CD4-positive, alpha-beta T cell (primary cell): ENCODE measurements around the gene IGSF8. TPM values are rescaled to one million over a fixed set of nuclear protein-coding genes. Genes with fewer than 3 reads are reported as not detected.

ENCODE experiments used
- ATAC-seq: fragments of 200-7000 bp; cut with Tn5 transposase; one replicate; pipeline ENCODE4 v1.10.0; 2022; ENCODE audit warnings: mild to moderate bottlenecking; ENCODE audit not compliant: poor library complexity
- CTCF ChIA-PET: fragments of 350-600 bp; sonication (Branson Sonifier 250); formaldehyde crosslinking; loops from one replicate; lab custom pipeline; 2021; ENCODE audit warnings: antibody characterized with exemption, inconsistent platforms; lab: Charles Lee
- POLR2A ChIA-PET: fragments of 350-600 bp; sonication (Branson Sonifier 250); formaldehyde crosslinking; loops from one replicate; lab custom pipeline; 2021; ENCODE audit warnings: antibody characterized with exemption, inconsistent platforms; lab: Charles Lee
- DNase-seq, 14 experiments: peaks; one replicate each; pipeline ENCODE4 v3.0.0-alpha.2; 2013 to 2020; ENCODE audit warnings: mixed read lengths in 2 of 14
- H3K27ac ChIP-seq, 2 donors: one replicate each; pipeline versions ENCODE4 v1.5.1 to v1.7.0; 2013; ENCODE audit warnings: low read length in 2 of 2, low read depth in 1 of 2, mild to moderate bottlenecking in 1 of 2
- H3K27me3 ChIP-seq, 2 experiments: 1 replicate in 1 of 2; 2 replicates in 1 of 2; pipeline versions ENCODE4 v1.6.1 to v1.7.0; 2013; ENCODE audit warnings: low read length in 2 of 2, control low read depth in 1 of 2, mild to moderate bottlenecking in 1 of 2, moderate library complexity in 1 of 2; ENCODE audit not compliant: insufficient read depth in 2 of 2, control insufficient read depth in 1 of 2
- H3K36me3 ChIP-seq: one replicate; pipeline ENCODE4 v1.6.1; 2013; ENCODE audit warnings: low read length, control low read depth; ENCODE audit not compliant: insufficient read depth
- H3K4me1 ChIP-seq: one replicate; pipeline ENCODE4 v1.6.1; 2013; ENCODE audit warnings: low read length, control low read depth; ENCODE audit not compliant: insufficient read depth
- H3K4me3 ChIP-seq: one replicate; pipeline ENCODE4 v1.5.1; 2013; ENCODE audit warnings: mild to moderate bottlenecking, low read length, moderate library complexity
- H3K9me3 ChIP-seq, 2 experiments: 1 replicate in 1 of 2; 2 replicates in 1 of 2; pipeline versions ENCODE4 v1.6.1 to v1.7.0; 2013; ENCODE audit warnings: low read length in 2 of 2, mild to moderate bottlenecking in 2 of 2, control low read depth in 1 of 2, moderate library complexity in 1 of 2; ENCODE audit not compliant: control insufficient read depth in 1 of 2, insufficient read depth in 1 of 2
- H3K27ac Mint-ChIP-seq: one replicate; pipeline ENCODE4 v1.8.0; 2020; ENCODE audit warnings: mixed read lengths
- H3K27me3 Mint-ChIP-seq: one replicate; pipeline ENCODE4 v1.8.0; 2021; ENCODE audit warnings: mixed read lengths
- H3K36me3 Mint-ChIP-seq: one replicate; pipeline ENCODE4 v1.8.0; 2021; ENCODE audit warnings: low read depth, mixed read lengths
- H3K4me1 Mint-ChIP-seq: one replicate; pipeline ENCODE4 v1.8.0; 2021; ENCODE audit warnings: low read depth, mixed read lengths
- H3K4me3 Mint-ChIP-seq: one replicate; pipeline ENCODE4 v1.8.0; 2020; ENCODE audit warnings: mild to moderate bottlenecking, mixed read lengths
- H3K9me3 Mint-ChIP-seq: one replicate; pipeline ENCODE4 v1.8.0; 2020; ENCODE audit warnings: mixed read lengths
- intact Hi-C, 2 experiments: fragments of 100-400 bp; cut with DNase I in 1 of 2; cut with micrococcal nuclease in 1 of 2; formaldehyde crosslinking; loops; one replicate each; pipeline versions ENCODE4 v1.15.1 to v1.9.0; 2023 to 2025; cut with DNase I, micrococcal nuclease
- total RNA-seq, 174 experiments: library from RNA in 2 of 174; stranded (reverse) in 2 of 174; gene quantifications; one replicate each; pipeline ENCODE4 v1.2.3 and lab custom pipeline; 2021 to 2026
- TF ChIP-seq, protein P1 (sequence below): fragments of 200-600 bp; IDR thresholded peaks from one replicate; pipeline ENCODE4 v1.8.0; 2022; ENCODE audit warnings: antibody characterized with exemption, mild to moderate bottlenecking

Gene IGSF8
- total RNA-seq, 2 experiments from 2014 or later, result 33.1 to 33.7 TPM

DNA sequence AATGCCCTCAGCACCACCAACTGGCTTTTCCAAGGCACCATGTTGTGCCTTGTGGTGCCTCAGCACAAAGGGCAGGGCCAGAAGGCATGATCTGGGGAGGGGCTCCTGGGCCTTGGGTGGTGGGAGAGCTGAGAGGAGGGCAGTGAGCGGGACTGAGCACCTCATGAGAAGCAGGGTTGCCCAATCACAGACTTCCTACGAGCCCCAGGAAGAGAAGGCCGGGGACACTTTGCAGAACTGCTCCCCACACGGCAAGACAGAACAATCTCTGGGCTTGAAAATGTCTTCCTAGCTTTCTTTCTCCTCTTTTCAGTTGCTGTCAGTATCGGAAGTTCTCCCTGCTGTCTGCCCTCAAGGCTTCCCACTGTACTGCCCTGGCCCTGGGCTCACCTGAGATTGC, 35.2 kb downstream of the IGSF8 start:
- H3K27ac ChIP-seq, result no peak overlapping the region
- H3K9me3 Mint-ChIP-seq, result no peaks in the 10 kb centered on the region

DNA sequence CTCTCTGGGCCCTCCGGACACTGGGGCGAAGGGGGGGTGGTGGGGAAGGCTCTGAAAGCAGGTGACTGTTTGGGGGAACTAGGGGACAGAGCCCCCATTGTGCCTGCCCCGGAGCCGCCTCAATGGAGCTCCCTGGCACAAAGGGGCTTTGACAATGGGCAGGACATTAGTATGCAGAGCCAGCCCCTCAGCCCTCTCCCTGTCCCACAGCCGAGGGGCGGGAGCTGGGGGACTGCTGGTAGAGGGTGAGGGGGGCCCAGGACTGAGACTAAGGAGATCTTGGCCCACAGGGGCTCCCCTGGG, 36.2 kb downstream of the IGSF8 start:
- DNase-seq (no peak), ATAC-seq (no peak)
- Histone ChIP-seq H3K4me1 (no peaks in the 10 kb centered on the region), H3K36me3 (no peaks in the 10 kb centered on the region), H3K27me3 (peaks cover 0 to 5% of the 10 kb centered on the region in 2 experiments), H3K9me3 (no peaks in the 10 kb centered on the region), H3K27ac (no peak overlapping the region), H3K4me3 (no peak overlapping the region)
- Mint-ChIP-seq H3K36me3 (no peaks in the 10 kb centered on the region), H3K27me3 (peaks cover 19% of the 10 kb centered on the region), H3K4me1 (no peaks in the 10 kb centered on the region), H3K9me3 (no peaks in the 10 kb centered on the region), H3K4me3 (no peak overlapping the region), H3K27ac (no peak overlapping the region)
- ChIA-PET CTCF (no interaction called here), POLR2A (no interaction called here)
- intact Hi-C loops, result no loop called here
- TF ChIP-seq, protein P1, sequence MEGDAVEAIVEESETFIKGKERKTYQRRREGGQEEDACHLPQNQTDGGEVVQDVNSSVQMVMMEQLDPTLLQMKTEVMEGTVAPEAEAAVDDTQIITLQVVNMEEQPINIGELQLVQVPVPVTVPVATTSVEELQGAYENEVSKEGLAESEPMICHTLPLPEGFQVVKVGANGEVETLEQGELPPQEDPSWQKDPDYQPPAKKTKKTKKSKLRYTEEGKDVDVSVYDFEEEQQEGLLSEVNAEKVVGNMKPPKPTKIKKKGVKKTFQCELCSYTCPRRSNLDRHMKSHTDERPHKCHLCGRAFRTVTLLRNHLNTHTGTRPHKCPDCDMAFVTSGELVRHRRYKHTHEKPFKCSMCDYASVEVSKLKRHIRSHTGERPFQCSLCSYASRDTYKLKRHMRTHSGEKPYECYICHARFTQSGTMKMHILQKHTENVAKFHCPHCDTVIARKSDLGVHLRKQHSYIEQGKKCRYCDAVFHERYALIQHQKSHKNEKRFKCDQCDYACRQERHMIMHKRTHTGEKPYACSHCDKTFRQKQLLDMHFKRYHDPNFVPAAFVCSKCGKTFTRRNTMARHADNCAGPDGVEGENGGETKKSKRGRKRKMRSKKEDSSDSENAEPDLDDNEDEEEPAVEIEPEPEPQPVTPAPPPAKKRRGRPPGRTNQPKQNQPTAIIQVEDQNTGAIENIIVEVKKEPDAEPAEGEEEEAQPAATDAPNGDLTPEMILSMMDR, result no peak

More for the DNA sequence above, 35.2 kb downstream of the IGSF8 start:
- Mint-ChIP-seq H3K4me1 (no peaks in the 10 kb centered on the region), H3K4me3 (no peak overlapping the region), H3K27me3 (peaks cover 16% of the 10 kb centered on the region), H3K36me3 (no peaks in the 10 kb centered on the region), H3K27ac (no peak overlapping the region)
- no peaks in the 10 kb centered on the region for H3K4me1 ChIP-seq
- no peaks in the 10 kb centered on the region for H3K9me3 ChIP-seq
- H3K27me3 ChIP-seq, result peaks cover 0 to 2% of the 10 kb centered on the region in 2 experiments
- TF ChIP-seq, protein P1, result no peak
- DNase-seq (no peak), ATAC-seq (no peak)
- POLR2A ChIA-PET, result interaction anchor here (0.6 kb wide), 1 partner anchor 1068 kb away, joined by 3 read pairs; no protein-coding TSS in a partner anchor
- intact Hi-C loops, result no loop called here
- CTCF ChIA-PET, result interaction anchor here (0.9 kb wide), 1 partner anchor 23 kb away, joined by 3 read pairs; no protein-coding TSS in a partner anchor
- H3K4me3 ChIP-seq, result no peak overlapping the region
- no peaks in the 10 kb centered on the region for H3K36me3 ChIP-seq

DNA sequence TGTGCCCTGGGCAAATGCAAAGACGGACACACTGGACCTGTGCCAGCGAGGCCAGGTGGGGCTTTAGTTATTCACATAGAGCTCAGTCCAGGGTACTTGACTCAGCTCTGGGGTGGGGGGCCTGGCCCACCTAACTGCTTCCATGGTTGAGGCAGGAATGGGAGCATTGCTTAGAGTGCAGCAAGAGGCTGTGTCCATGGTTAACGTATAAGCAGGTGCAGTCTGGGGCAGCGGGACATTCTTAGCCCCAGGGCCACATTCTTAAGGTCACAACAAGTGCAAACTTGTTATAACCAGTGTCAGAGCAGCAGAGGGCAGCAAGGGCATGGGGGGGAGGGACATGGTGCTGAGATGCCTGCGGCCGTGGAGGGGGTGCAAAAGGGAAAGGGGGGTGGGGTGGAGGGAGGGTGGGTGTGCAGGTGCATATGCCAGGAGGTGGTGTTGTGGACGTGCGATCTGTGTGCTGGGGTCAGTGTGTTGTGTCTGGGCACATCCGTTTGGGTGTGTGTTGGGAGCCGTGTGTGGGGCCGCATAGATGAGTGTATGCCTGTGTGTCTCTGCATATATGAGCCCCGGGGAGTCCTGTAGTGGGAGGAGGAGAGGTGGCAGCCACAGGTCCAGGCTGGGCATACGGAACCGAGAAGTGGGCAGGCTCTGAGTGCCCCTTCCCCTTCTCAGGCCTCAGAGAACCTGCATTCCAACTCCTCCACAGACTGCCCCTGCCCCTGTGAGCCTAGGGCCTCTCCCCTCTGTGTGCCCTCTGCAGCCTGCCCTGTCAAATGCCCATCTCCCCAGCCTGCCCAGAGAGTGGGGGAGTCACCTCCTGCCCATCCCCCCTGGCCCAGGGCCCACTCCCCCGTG, 36.8 kb downstream of the IGSF8 start:
- Histone ChIP-seq H3K27ac (no peak overlapping the region), H3K27me3 (peaks cover 0 to 7% of the 10 kb centered on the region in 2 experiments), H3K9me3 (no peaks in the 10 kb centered on the region), H3K4me3 (no peak overlapping the region), H3K4me1 (no peaks in the 10 kb centered on the region), H3K36me3 (no peaks in the 10 kb centered on the region)
- POLR2A ChIA-PET, result no interaction called here
- Mint-ChIP-seq H3K27ac (no peak overlapping the region), H3K4me3 (no peak overlapping the region), H3K4me1 (no peaks in the 10 kb centered on the region), H3K36me3 (no peaks in the 10 kb centered on the region), H3K27me3 (peaks cover 24% of the 10 kb centered on the region), H3K9me3 (no peaks in the 10 kb centered on the region)
- TF ChIP-seq, protein P1, result no peak
- no peak for ATAC-seq
- CTCF ChIA-PET, result no interaction called here
- intact Hi-C loops, result no loop called here
- DNase-seq, result no peak
